LoVo (cell line): ENCODE results near the gene INHBB.

Experiments used
- DNase-seq: peaks from one replicate; pipeline ENCODE4 v3.0.0-alpha.2; 2016; ENCODE audit warnings: low spot score

Gene INHBB

DNA sequence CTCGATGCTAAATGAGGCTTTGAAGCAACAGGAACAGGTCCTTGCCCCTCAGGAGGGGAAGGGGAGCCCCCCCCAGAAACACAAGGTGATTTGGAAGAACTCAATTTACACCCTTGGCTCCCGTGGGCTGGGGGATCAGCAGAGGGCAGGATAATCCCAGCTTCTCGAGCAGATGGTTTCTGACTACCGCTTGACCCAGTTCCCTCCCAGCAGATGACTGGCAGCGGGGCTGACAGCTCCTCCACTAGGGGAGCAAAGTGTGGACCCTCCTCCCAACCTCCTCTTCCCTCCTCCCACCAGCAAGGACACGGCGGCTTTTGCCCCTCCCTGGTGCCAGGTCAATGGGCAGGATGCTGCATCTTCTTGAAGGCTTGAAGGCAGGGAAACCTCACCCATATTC, 3.5 kb upstream of the INHBB start:
- no peak for DNase-seq

DNA sequence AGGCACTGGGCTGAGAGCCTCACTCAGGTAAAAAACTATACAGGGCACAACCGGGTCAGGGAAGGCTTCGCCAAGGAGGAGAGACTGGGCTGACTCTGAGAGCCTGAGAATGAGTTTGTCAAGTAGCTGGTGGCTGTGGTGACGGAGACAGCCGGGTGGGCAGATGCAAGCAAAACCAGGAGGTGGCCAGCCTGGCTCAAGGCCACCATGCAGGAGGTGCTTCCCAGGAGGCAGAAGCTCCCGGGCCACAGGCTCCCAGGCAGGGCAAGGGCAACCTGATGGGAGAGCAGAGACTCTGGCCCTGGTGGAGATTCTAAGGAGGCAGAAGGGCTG, 2.9 kb upstream of the INHBB start:
- DNase-seq, result no peak

DNA sequence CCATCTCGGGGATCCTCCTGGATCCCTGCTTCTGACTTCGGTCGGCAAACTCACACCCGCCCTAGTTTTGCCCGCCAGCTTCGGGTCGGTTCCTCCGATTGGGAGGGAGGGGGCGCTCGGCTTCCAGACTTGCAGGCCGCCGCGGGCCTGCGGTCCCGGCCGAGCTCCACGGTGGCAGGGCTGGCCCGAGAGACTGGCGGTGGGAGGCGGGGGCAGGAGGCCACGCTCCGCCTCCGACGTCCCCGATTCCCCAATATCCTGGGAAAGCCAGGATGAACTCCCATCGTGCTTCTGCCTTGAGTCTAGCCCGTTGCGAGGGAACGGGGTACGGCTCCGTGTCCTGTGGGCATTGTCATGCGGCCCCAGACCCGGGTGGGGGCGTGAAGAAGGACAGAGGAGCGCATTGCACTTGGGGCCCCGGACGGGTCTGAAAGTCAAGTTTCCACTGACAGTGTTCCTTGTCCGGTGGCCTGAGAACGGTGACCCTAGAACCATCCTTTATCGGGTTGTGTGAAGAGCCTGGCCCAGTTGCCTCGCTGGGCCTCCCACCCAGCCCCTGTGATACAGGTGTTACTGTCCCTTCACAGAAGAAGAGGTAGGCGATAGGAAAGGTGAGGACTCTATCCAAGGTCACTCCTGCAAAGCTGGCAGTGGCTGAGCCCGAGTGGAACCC, 2.4 kb upstream of the INHBB start:
- no peak for DNase-seq

DNA sequence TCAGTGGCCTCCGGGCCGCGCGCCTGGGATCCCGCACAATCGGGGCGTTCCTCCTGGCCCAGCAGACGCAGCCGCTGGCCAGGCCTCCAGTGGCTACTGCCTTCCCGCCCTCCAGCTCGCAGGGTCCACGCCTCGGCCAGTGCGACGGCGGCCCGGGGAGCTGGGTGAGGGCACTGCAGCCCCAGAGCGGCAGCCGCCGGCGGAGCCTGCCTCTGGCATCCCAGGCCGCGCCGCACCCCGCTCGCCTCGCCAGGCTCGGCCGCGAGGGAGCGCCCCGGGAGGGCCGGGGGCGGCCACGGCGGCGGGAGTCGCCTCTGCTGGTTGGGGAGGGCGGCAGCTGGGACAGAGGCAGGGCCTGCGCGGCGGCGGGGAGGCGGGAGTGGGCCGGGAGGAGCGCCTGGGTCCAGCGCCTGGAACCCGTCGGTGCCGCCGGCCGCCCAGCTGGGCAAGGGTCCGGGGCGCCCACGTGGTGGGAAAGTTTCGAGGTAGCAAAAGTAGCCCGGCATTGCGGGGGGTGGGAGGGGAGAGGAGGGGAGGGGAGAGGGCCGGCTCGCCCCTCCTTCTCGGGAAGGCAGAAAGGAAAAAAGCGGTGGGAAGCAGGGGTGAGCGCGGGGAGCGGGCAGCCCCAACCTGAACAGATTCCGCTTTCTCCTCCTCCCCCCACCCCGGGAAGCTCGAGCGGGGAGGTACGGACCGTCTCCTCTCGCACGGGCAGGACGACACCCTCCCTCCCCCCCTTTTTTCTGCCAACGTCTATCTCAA, 1.5 kb upstream of the INHBB start:
- no peak for DNase-seq

DNA sequence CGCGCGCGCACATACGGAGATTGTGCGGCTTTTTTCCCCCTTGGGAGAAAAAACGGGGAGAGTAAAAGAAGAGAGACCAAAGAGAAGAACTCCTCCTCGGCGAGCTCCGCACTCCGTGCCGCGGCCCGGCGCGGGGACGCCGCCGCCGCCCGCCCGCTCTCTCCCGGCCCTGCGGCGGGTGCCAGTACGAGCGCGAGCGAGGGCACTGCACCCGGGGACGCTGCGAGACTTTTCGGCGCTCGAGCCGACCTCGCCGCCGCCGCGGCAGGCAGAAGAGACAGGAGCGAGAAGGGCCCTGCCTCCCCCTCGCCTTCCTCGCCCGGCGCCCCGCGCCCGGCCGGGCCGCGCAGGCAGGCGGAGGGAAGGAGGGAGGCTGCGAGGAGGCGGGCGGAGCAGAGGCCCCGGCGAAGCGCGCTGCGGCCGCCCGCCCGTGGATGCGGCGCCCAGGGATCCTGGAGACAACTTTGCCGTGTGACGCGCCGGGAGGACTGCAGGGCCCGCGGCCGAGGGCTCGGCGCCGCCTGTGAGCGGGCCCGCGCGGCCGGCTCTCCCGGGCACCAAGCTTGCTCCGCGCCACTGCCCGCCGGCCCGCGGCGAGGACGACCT, 857 bp upstream of the INHBB start:
- DNase-seq, result no peak

DNA sequence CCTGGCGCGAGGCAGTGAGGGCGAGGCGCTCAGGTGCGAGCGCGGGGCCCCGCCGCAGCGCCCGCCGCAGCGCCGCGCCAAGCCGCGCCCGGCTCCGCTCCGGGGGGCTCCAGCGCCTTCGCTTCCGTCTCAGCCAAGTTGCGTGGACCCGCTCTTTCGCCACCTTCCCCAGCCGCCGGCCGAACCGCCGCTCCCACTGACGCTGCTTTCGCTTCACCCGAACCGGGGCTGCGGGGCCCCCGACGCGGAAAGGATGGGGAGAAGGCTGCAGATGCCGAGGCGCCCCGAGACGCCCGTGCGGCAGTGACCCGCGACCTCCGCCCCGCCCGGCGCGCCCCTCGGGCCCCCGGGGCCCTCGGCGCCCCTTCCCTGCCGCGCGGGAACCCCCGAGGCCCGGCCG, 328 bp upstream of the INHBB start:
- DNase-seq, result no peak

DNA sequence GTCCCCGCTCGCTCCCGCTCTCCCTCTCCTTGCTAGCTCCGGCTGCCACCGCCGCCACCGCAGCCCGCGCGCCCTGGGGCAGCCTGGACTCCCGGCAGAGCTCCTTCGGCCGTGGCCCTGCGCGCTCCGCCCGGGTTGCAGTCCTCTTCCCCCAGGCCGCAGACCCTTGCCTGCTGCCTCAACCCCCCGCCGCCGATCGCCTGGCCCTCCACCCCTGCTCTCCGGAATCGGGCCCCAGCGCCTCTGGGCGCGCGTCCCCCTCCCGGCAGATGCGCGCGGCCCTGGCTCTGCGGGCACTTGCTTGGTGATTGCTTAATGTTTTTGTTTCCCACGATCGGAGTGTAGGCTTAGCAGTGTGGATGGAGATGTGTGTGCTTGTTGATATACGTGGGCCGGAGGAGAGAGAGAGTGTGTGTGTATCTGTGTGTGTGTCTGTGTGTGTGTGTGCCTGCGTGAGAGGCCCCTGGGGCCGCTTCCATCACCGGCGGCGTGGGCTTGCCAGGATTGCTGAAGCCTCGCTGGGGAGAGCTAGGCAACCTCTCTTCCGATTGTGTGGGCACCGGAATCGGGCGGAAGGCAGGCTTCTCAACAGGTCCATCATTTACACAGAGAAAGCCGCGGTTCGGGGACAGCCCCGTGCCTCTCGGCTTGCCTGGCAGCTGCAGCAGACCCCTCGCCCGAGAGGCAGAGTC, 877 bp downstream of the INHBB start:
- DNase-seq, result no peak

- no peak for DNase-seq
Measured at GRCh38 chr2:120347396-120348060, 1.6 kb downstream of the INHBB start.

- no peak for DNase-seq
Measured at GRCh38 chr2:120348134-120348736, 2.3 kb downstream of the INHBB start.

DNA sequence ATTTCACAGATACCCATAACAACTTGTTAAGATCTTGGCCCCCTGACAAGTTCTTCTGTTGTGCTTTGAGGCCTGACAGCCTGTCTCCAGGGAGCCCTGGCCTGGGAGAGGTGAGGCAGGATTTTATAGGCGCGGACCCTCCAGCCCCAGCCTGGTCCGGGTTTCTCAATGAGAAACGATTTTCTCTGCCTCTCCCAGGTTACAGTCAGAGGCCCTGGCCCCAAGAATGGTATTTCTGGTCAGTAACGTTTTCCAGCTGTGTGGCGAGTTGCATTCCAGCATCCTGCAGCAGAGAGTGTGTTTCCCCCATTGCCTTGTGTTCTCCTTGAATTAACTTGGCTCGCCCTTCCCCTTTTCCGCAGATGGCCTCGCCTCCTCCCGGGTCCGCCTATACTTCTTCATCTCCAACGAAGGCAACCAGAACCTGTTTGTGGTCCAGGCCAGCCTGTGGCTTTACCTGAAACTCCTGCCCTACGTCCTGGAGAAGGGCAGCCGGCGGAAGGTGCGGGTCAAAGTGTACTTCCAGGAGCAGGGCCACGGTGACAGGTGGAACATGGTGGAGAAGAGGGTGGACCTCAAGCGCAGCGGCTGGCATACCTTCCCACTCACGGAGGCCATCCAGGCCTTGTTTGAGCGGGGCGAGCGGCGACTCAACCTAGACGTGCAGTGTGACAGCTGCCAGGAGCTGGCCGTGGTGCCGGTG, 3.0 kb downstream of the INHBB start:
- DNase-seq, result no peak

DNA sequence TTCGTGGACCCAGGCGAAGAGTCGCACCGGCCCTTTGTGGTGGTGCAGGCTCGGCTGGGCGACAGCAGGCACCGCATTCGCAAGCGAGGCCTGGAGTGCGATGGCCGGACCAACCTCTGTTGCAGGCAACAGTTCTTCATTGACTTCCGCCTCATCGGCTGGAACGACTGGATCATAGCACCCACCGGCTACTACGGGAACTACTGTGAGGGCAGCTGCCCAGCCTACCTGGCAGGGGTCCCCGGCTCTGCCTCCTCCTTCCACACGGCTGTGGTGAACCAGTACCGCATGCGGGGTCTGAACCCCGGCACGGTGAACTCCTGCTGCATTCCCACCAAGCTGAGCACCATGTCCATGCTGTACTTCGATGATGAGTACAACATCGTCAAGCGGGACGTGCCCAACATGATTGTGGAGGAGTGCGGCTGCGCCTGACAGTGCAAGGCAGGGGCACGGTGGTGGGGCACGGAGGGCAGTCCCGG, 3.5 kb downstream of the INHBB start:
- DNase-seq, result no peak

DNA sequence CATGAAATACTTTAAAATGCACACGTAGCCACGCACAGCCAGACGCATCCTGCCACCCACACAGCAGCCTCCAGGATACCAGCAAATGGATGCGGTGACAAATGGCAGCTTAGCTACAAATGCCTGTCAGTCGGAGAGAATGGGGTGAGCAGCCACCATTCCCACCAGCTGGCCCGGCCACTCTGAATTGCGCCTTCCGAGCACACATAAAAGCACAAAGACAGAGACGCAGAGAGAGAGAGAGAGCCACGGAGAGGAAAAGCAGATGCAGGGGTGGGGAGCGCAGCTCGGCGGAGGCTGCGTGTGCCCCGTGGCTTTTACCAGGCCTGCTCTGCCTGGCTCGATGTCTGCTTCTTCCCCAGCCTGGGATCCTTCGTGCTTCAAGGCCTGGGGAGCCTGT, 4.1 kb downstream of the INHBB start:
- no peak for DNase-seq

DNA sequence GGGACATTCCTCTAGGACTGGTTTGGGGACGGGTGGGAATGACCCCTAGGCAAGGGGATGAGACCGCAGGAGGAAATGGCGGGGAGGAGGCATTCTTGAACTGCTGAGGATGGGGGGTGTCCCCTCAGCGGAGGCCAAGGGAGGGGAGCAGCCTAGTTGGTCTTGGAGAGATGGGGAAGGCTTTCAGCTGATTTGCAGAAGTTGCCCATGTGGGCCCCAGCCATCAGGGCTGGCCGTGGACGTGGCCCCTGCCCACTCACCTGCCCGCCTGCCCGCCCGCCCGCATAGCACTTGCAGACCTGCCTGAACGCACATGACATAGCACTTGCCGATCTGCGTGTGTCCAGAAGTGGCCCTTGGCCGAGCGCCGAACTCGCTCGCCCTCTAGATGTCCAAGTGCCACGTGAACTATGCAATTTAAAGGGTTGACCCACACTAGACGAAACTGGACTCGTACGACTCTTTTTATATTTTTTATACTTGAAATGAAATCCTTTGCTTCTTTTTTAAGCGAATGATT, 4.9 kb downstream of the INHBB start:
- DNase-seq, result no peak

DNA sequence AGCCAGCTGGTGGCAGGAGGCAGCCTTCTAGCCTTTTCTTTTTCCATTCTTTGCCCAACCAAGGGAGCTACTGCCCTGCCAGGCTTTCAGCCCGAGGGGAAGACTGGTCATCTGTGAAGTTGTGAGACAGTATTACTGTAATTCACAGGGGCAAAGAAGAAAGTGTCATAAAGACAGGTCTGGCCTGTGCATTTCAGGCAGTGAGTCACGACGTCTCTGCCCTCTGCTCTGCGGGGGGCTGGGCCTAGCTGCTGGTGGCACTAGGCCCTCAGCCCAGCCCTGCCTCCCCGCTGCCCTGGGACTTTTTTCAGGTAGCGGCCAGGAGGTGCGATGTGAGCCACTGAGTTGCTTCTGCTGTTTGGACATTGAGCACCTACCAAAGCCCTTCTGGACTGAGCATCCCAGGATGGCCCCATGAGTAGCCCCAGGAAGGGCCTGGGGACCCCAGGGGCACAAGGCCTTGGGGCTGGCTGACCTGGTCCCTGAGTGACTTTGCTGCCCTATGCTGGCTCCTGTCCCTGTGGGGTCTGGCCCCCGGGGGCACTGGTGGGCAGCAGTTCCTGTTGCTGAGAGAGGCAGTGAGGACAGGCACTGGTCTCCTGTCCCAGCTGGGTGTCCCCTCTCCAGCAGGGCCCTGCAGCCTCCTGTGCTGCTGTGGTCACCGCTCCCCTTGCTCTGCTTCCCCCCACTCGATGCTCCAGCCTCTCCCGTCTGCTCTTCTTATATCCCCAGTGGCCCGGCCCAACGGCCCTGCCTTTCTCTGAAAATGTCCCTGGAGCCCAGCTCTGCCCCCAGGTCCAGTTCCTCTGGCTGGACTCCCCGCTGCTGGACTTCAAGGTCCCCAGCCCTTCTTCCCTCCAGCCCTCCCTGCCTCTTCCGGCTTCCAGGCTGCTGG, 7.0 kb downstream of the INHBB start:
- DNase-seq, result no peak

GRCh38 chr2:120353591-120353898, 7.6 kb downstream of the INHBB start:
- DNase-seq, result no peak

DNA sequence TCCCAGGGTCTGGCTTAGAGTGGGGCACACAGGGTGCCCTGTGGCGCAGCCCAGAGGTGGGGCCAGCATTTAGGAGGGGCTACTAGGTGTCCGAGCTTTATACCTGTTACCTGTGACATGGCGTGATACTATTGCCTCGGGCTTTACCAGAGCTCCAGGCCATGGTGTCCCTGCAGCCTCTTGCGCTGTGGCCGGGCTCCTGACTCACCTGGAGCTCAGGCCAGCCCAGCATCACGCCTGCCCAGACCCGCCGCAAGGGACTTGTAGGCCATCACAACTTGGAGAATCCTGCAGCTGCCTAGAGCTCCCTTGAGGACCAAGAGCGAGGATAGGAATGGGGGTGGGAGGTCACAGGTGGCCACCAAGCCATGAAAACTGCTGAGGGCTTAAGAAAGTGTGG, 8.0 kb downstream of the INHBB start:
- DNase-seq, result no peak

DNA sequence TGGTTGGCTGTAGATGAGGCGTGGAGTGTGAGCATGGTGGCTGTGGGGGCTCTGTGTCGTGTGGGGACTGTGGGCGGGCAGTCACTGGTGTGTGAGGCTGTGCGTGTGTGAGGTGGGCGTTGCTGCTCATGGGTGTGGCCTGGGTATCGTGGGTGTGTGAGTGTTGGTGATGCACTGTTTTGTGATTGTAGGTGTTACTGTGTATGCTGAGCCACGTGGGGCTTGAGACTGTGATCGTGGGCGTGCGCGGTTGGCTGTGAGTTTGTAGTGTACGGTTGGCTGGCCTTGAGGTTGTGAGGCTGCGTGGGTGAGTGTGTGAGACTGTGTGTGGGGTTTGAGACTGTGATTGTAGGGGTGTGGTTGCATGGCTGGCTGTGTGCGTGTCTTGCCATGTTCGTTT, 8.5 kb downstream of the INHBB start:
- DNase-seq, result no peak

DNA sequence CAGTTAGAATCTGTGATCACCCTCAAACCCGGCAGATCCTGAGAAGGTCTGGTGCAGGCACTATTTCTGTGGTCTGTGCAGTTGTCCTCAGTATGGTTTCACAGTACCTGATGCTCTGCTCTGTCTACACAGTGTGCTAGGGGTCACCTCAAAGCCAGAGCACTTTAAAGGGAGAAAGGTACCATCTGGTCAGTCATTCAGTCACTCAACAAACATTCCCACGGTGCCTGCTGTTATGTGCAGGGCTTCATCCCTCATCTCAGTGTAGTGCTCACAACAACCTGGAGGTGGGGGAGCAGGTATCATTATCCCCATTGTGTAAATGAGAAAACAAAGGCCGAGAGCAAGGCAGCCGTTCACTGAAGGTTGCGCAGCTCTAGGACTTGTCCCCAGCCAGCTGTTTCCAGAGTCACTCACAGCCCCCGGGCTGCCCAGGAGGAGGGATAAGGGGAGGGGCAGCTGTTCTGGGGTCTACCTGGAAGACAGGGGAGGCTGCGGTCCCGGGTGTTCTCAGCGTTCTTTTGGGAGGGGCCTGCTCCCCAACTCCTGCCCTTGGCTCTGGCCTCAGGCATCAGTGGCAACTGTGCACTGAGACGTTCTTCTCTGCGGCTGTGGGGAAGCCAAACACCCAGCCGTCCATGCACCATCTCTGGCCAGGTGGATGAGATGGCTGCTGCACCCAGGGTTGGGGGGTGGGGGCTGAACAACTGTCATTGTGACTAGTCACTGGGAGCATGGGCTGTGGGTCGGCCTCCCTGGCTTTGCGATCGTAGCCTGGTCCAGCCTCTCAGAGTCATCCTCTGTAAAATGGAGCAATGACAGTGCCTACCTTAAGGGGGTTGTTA, 9.2 kb downstream of the INHBB start:
- DNase-seq, result no peak

DNA sequence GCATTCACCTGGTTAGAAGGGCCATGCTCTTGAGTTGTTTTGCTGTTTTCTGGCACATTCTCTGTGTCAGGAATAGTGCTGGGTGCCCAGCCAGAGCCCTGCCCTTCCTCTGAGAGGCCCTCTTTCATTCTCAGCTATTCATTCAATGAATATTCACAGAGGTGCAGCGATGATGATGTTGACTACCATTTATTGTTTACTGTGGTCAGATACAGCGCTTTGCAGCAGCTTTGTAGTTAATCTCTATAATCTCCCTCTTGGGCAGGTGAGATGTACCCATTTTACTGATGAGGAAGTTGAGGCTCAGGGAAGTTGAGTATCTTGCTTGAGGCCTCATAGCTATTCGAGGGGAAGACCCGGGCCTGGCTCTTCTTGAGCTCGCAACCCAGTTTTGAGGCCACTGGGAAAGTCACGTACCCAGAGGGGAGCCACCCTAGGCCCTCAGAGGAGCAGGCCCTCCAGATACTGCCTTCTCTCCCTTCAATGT, 9.9 kb downstream of the INHBB start:
- no peak for DNase-seq
